IPS DF 6.9 (cell line): ENCODE measurements around the gene GALNT12.

Source experiments
- DNase-seq: peaks from one replicate; pipeline ENCODE4 v3.0.0-alpha.2; 2013; ENCODE audit warnings: low read depth, low spot score
- H3K27ac ChIP-seq: one replicate; pipeline ENCODE4 v1.5.1; 2013; ENCODE audit warnings: low read length, control low read depth
- H3K27me3 ChIP-seq: 2 replicates; pipeline ENCODE4 v1.6.1; 2013; ENCODE audit warnings: mild to moderate bottlenecking, low read length; ENCODE audit not compliant: control insufficient read depth, insufficient read depth
- H3K36me3 ChIP-seq: 2 replicates; pipeline ENCODE4 v1.6.1; 2013; ENCODE audit warnings: low read length; ENCODE audit not compliant: control insufficient read depth, insufficient read depth
- H3K4me1 ChIP-seq: 2 replicates; pipeline ENCODE4 v1.6.1; 2013; ENCODE audit warnings: low read length; ENCODE audit not compliant: control insufficient read depth, insufficient read depth
- H3K4me3 ChIP-seq: 2 replicates; pipeline ENCODE4 v1.5.1; 2013; ENCODE audit warnings: mild to moderate bottlenecking, low read length
- H3K9me3 ChIP-seq: 2 replicates; pipeline ENCODE4 v1.6.1; 2013; ENCODE audit warnings: low read length, inconsistent platforms; ENCODE audit not compliant: control insufficient read depth, insufficient read depth
- WGBS: extraction: QIAGEN DNeasy Blood & Tissue Kit; methylation state at CpG from one replicate; pipeline ENCODE4 v1.1.7; 2013; ENCODE audit warnings: mixed read lengths, missing lambda C conversion rate; ENCODE audit not compliant: insufficient read length, insufficient coverage; 5-methylcytosine and 5-hydroxymethylcytosine counted together

GALNT12 gene

DNA sequence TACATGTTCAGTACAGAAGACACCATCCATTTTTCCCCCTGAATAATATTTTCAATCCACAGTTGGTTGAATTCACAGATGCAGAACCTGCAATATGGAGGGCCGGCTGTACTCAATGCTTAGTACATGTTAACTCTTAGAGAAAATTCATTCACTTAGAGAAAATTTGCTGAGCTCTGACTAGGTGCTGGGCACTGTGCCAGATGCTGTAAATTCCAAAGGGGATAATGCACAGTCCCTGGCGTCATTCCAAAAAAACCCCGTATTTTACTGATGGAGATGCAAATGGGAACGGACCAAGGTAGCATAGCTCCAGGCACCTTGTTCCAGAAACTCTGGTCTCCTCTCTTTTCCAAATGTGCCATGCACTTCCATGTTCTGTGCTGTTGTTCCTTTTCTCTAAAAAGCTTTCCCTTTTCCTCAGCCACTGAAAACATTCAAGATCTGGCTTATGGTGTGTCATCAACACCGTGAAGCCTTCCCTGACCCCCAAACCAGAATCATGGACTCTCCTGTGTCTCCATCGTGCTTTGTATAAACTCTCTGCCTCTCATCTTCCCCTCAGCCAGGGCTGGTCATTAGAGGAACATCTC, 80.5 kb downstream of the GALNT12 start:
- Histone ChIP-seq H3K9me3 (no peaks in the 10 kb centered on the region), H3K27me3 (no peaks in the 10 kb centered on the region), H3K4me3 (no peak overlapping the region), H3K27ac (no peak overlapping the region), H3K4me1 (no peaks in the 10 kb centered on the region), H3K36me3 (no peaks in the 10 kb centered on the region)
- DNase-seq, result no peak
- no CpG with 5 or more reads among the region's 6 CpGs for WGBS

DNA sequence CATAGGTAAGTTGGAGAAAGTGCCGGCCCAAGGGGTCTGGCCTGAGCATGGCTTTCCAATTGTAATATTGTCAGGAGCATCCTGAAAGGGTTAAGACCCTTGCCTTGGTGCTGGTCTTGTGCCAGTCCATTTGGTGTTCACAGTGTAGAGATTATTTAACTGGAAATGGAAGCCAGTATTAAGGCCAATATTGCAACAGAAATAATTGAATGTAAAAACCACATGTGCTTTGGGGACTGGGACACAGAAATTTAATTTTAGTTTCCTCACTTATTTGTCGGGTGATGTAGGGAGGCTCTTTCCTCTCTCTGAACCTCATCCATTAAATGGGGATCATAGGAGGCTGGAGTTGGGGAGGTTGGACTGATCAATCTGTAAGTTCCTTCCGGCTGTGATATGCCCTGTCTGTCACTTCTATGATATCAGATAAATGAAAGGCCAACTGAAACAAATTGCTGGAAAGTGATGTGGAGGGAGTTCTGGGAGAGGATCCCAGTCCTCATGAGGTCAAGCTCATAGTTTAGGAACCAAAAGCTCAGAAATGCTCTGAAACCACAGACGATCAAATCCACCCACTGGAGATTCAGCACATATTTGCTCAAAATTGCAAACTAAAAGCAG, 81.4 kb downstream of the GALNT12 start:
- no peaks in the 10 kb centered on the region for H3K4me1 ChIP-seq
- H3K27ac ChIP-seq, result no peak overlapping the region
- no peaks in the 10 kb centered on the region for H3K27me3 ChIP-seq
- WGBS, result no CpG with 5 or more reads among the region's 4 CpGs
- no peaks in the 10 kb centered on the region for H3K9me3 ChIP-seq
- H3K4me3 ChIP-seq, result no peak overlapping the region
- DNase-seq, result no peak
- H3K36me3 ChIP-seq, result no peaks in the 10 kb centered on the region

DNA sequence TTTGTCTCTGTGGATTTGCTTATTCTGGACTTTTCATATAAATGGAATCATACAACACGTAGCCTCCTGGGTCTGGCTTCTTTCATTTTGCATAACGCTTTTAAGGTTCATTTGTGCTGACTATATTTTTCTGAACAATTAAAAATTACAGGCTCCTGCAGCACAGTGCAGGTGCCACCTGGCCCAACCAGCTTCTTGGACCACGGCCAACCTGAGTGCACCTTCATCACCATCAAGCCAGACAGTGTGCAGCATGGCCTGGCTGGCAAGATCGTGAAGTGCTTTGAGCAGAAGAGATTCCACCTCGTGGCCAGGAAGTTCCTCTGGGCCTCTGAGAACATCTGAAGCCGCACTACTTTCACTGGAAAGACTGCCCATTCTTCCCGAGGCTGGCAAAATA, 82.8 kb downstream of the GALNT12 start:
- H3K9me3 ChIP-seq, result no peaks in the 10 kb centered on the region
- no peak for DNase-seq
- no CpG with 5 or more reads among the region's 7 CpGs for WGBS
- no peak overlapping the region for H3K4me3 ChIP-seq
- H3K27ac ChIP-seq, result no peak overlapping the region
- no peaks in the 10 kb centered on the region for H3K4me1 ChIP-seq
- no peaks in the 10 kb centered on the region for H3K27me3 ChIP-seq
- no peaks in the 10 kb centered on the region for H3K36me3 ChIP-seq

DNA sequence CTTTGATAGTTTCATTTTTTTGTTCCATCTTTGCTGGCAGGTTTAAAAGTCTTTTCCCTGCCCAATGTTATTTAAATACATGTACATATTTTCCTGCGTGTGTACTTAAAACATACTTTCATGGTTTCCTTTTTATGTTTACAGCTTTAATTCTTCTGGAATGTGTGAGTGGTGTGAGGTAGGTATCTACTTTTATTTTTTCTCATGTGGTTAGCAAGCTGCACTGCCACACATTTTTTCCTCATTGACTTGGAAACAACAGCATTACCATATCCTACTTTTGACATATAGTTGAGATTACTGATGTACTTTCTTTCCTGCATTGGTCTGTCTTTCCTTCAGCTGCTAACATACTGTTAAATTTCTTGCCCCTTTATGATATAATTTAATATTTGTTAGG, 84.8 kb downstream of the GALNT12 start:
- H3K4me3 ChIP-seq, result no peak overlapping the region

DNA sequence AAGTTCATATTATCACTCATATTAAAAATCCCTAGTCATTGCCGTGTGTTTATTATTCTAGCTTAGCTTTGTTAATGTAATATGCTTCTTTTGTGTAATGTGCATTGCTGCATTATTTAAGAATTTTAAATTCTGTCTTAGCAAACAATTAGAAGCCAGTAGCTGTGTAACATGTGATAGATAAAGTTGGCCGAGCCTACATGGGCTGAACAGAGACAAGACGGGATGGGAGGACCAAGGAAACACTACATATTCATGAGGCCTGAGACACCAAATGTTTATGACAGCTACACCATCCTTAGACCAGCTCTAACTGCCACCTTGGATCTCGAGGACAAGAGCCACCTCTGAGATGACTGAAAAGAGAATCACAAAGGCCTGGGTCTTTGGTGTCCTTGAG, 85.2 kb downstream of the GALNT12 start:
- Histone ChIP-seq H3K9me3 (no peaks in the 10 kb centered on the region), H3K4me3 (no peak overlapping the region), H3K36me3 (no peaks in the 10 kb centered on the region), H3K4me1 (no peaks in the 10 kb centered on the region), H3K27me3 (no peaks in the 10 kb centered on the region), H3K27ac (no peak overlapping the region)
- DNase-seq, result no peak
- WGBS, result no CpG with 5 or more reads among the region's 4 CpGs

More for the DNA sequence above, 84.8 kb downstream of the GALNT12 start:
- Histone ChIP-seq H3K36me3 (no peaks in the 10 kb centered on the region), H3K27me3 (no peaks in the 10 kb centered on the region), H3K27ac (no peak overlapping the region), H3K9me3 (no peaks in the 10 kb centered on the region), H3K4me1 (no peaks in the 10 kb centered on the region)
- no peak for DNase-seq
- no CpG with 5 or more reads among the region's 1 CpG for WGBS

DNA sequence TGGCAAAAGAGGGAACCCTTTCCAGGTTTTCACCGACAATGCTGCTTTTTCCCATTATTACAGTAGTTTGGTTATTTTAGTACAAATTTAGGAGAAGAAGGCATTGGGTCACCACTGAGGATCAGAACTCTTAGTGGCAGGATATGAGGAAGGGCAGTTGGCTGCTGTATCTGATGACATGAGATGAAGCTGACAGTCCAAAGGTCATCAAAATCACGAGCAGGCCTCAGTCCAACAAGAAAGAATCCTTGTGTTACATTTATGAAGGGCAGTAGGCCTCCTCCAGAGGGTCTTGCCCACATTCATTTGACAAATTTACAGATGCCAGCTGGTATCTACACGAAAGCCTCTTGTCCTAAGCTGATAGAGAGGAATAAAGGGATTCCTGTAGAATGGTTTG, 86.7 kb downstream of the GALNT12 start:
- Histone ChIP-seq H3K4me3 (no peak overlapping the region), H3K27me3 (no peaks in the 10 kb centered on the region), H3K9me3 (no peaks in the 10 kb centered on the region), H3K27ac (no peak overlapping the region), H3K36me3 (no peaks in the 10 kb centered on the region), H3K4me1 (no peaks in the 10 kb centered on the region)
- WGBS, result no CpG with 5 or more reads among the region's 3 CpGs
- no peak for DNase-seq

GRCh38 chr9:98894761-98895160, 87.3 kb downstream of the GALNT12 start:
- Histone ChIP-seq H3K9me3 (no peaks in the 10 kb centered on the region), H3K36me3 (no peaks in the 10 kb centered on the region), H3K4me1 (no peaks in the 10 kb centered on the region), H3K4me3 (no peak overlapping the region), H3K27ac (no peak overlapping the region), H3K27me3 (no peaks in the 10 kb centered on the region)
- no CpG with 5 or more reads among the region's 3 CpGs for WGBS
- DNase-seq, result no peak

- H3K27me3 ChIP-seq, result no peaks in the 10 kb centered on the region
- no peak overlapping the region for H3K27ac ChIP-seq
- no peak overlapping the region for H3K4me3 ChIP-seq
- DNase-seq, result no peak
- no peaks in the 10 kb centered on the region for H3K9me3 ChIP-seq
- no CpG with 5 or more reads among the region's 2 CpGs for WGBS
- H3K4me1 ChIP-seq, result no peaks in the 10 kb centered on the region
- no peaks in the 10 kb centered on the region for H3K36me3 ChIP-seq
Observed at GRCh38 chr9:98896632-98897031, 89.2 kb downstream of the GALNT12 start.

GRCh38 chr9:98897745-98898144, 90.3 kb downstream of the GALNT12 start:
- Histone ChIP-seq H3K4me3 (no peak overlapping the region), H3K36me3 (no peaks in the 10 kb centered on the region), H3K4me1 (no peaks in the 10 kb centered on the region), H3K27ac (no peak overlapping the region), H3K9me3 (no peaks in the 10 kb centered on the region), H3K27me3 (no peaks in the 10 kb centered on the region)
- no CpG with 5 or more reads among the region's 1 CpG for WGBS
- no peak for DNase-seq

DNA sequence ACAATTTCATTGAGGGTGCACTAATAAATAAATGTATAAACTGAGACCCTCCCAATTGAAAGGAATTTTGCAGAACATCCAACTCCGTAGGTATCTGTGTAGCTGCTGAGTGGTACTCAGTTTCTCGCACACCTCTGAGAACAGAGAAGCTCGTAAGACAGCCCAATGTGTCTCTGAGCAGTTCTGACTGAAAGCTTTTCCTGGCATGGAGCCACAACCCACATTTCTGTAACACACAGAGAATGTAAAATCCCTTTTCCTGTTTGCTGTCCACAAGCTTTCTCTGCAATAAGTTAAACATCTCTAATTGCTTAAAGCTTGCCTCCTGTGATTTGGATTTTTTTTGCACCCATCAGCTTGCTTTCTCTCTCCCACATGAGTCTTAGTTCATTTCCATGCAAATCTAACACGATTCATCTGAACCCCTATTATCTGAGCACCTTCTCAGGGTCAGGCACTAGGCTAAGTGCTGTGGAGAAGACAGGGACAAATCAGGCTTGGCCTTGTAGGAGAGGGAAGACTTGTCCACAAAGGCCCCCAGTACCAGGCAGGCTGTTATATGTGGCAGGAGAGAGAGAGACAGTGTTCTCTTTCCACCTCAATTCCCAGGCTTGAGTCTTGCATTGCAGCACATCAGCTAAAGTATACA, 92.1 kb downstream of the GALNT12 start:
- H3K36me3 ChIP-seq, result no peaks in the 10 kb centered on the region
- no peaks in the 10 kb centered on the region for H3K4me1 ChIP-seq
- WGBS, result no CpG with 5 or more reads among the region's 4 CpGs
- DNase-seq, result no peak
- H3K9me3 ChIP-seq, result no peaks in the 10 kb centered on the region
- H3K27ac ChIP-seq, result no peak overlapping the region
- H3K27me3 ChIP-seq, result no peaks in the 10 kb centered on the region
- H3K4me3 ChIP-seq, result no peak overlapping the region
